Activated T-helper 17 cell treated with anti-CD3 and anti-CD28 coated beads, Interleukin-2, amount 50 U/mL, for 72 hours (primary cell): ENCODE measurements around the gene L3MBTL1. TPM values are rescaled to one million over a fixed set of nuclear protein-coding genes. Genes with fewer than 3 reads are reported as not detected.
A peak's percentile ranks its signal among the peaks of the same experiment; 100 is the strongest.

ENCODE experiments used
- ATAC-seq: fragments of 150-1000 bp; cut with Tn5 transposase; replicated peaks from 2 replicates; pipeline ENCODE4 v1.10.0; 2021; ENCODE audit warnings: mild to moderate bottlenecking, moderate library complexity
- H3K27ac Mint-ChIP-seq: one replicate; pipeline ENCODE4 v1.8.0; 2022; ENCODE audit warnings: mixed read lengths
- H3K27me3 Mint-ChIP-seq: one replicate; pipeline ENCODE4 v1.8.0; 2022; ENCODE audit warnings: mixed read lengths
- H3K36me3 Mint-ChIP-seq: one replicate; pipeline ENCODE4 v1.8.0; 2022; ENCODE audit warnings: low read depth, mild to moderate bottlenecking, mixed read lengths
- H3K4me1 Mint-ChIP-seq: one replicate; pipeline ENCODE4 v1.8.0; 2022; ENCODE audit warnings: mixed read lengths
- H3K4me3 Mint-ChIP-seq: one replicate; pipeline ENCODE4 v1.8.0; 2022; ENCODE audit warnings: mild to moderate bottlenecking, mixed read lengths
- H3K9me3 Mint-ChIP-seq: one replicate; pipeline ENCODE4 v1.8.0; 2022; ENCODE audit warnings: mixed read lengths
- total RNA-seq, 2 donors: library from RNA; stranded (reverse); gene quantifications; one replicate each; pipeline ENCODE4 v1.2.3, GENCODE V29; 2022

Gene L3MBTL1
- total RNA-seq, 2 donors from 2014 or later = 6.1 to 15.3 TPM

GRCh38 chr20:43515628-43516027, 8.1 kb downstream of the L3MBTL1 start:
- peak overlapping the region; percentile 95 for H3K4me3 Mint-ChIP-seq
- H3K9me3 Mint-ChIP-seq = no peaks in the 10 kb centered on the region
- H3K36me3 Mint-ChIP-seq = peaks cover 10% of the 10 kb centered on the region
- H3K27ac Mint-ChIP-seq = no peak overlapping the region
- no peaks in the 10 kb centered on the region for H3K4me1 Mint-ChIP-seq
- ATAC-seq = no peak
- no peaks in the 10 kb centered on the region for H3K27me3 Mint-ChIP-seq

GRCh38 chr20:43516251-43516824, 8.8 kb downstream of the L3MBTL1 start:
- Mint-ChIP-seq H3K27ac (no peak overlapping the region), H3K36me3 (peaks cover 10% of the 10 kb centered on the region), H3K9me3 (no peaks in the 10 kb centered on the region), H3K27me3 (peaks cover 2% of the 10 kb centered on the region), H3K4me3 (no peak overlapping the region), H3K4me1 (no peaks in the 10 kb centered on the region)
- no peak for ATAC-seq

- Mint-ChIP-seq H3K9me3 (peaks cover 7% of the 10 kb centered on the region), H3K27ac (no peak overlapping the region), H3K4me3 (no peak overlapping the region), H3K4me1 (no peaks in the 10 kb centered on the region), H3K36me3 (peaks cover 5% of the 10 kb centered on the region), H3K27me3 (peaks cover 10% of the 10 kb centered on the region)
- no peak for ATAC-seq
Observed at GRCh38 chr20:43520074-43520630, 12.7 kb downstream of the L3MBTL1 start.

GRCh38 chr20:43525021-43525420, 17.5 kb downstream of the L3MBTL1 start:
- peaks cover 7% of the 10 kb centered on the region for H3K9me3 Mint-ChIP-seq
- ATAC-seq = no peak
- H3K27me3 Mint-ChIP-seq = peaks cover 10% of the 10 kb centered on the region
- no peaks in the 10 kb centered on the region for H3K4me1 Mint-ChIP-seq
- H3K27ac Mint-ChIP-seq = no peak overlapping the region
- H3K4me3 Mint-ChIP-seq = no peak overlapping the region
- H3K36me3 Mint-ChIP-seq = no peaks in the 10 kb centered on the region

- H3K27ac Mint-ChIP-seq = no peak overlapping the region
- H3K4me3 Mint-ChIP-seq = no peak overlapping the region
- H3K9me3 Mint-ChIP-seq = peaks cover 7% of the 10 kb centered on the region
- H3K27me3 Mint-ChIP-seq = peaks cover 6% of the 10 kb centered on the region
- ATAC-seq = no peak
- no peaks in the 10 kb centered on the region for H3K36me3 Mint-ChIP-seq
- H3K4me1 Mint-ChIP-seq = no peaks in the 10 kb centered on the region
Observed at GRCh38 chr20:43528258-43528875, 20.9 kb downstream of the L3MBTL1 start.

- H3K4me3 Mint-ChIP-seq = no peak overlapping the region
- no peaks in the 10 kb centered on the region for H3K4me1 Mint-ChIP-seq
- H3K27me3 Mint-ChIP-seq = peaks cover 6% of the 10 kb centered on the region
- no peak for ATAC-seq
- H3K36me3 Mint-ChIP-seq = no peaks in the 10 kb centered on the region
- H3K9me3 Mint-ChIP-seq = peaks cover 7% of the 10 kb centered on the region
- peak overlapping the region; percentile 42 for H3K27ac Mint-ChIP-seq
Observed at GRCh38 chr20:43529051-43529450, 21.6 kb downstream of the L3MBTL1 start.

GRCh38 chr20:43529457-43530153, 22.1 kb downstream of the L3MBTL1 start:
- ATAC-seq = no peak
- Mint-ChIP-seq H3K27ac (peak overlapping the region; percentile 42), H3K36me3 (no peaks in the 10 kb centered on the region), H3K9me3 (peaks cover 4% of the 10 kb centered on the region), H3K4me1 (no peaks in the 10 kb centered on the region), H3K4me3 (no peak overlapping the region), H3K27me3 (peaks cover 4% of the 10 kb centered on the region)

GRCh38 chr20:43530321-43531090, 23.0 kb downstream of the L3MBTL1 start:
- Mint-ChIP-seq H3K27me3 (no peaks in the 10 kb centered on the region), H3K27ac (no peak overlapping the region), H3K4me1 (no peaks in the 10 kb centered on the region), H3K36me3 (peaks cover 1% of the 10 kb centered on the region), H3K4me3 (no peak overlapping the region), H3K9me3 (no peaks in the 10 kb centered on the region)
- no peak for ATAC-seq

GRCh38 chr20:43531091-43531443, 23.6 kb downstream of the L3MBTL1 start:
- no peak for ATAC-seq
- no peaks in the 10 kb centered on the region for H3K27me3 Mint-ChIP-seq
- no peaks in the 10 kb centered on the region for H3K9me3 Mint-ChIP-seq
- H3K4me1 Mint-ChIP-seq = no peaks in the 10 kb centered on the region
- no peak overlapping the region for H3K4me3 Mint-ChIP-seq
- H3K36me3 Mint-ChIP-seq = peaks cover 7% of the 10 kb centered on the region
- no peak overlapping the region for H3K27ac Mint-ChIP-seq

- Mint-ChIP-seq H3K36me3 (peaks cover 14% of the 10 kb centered on the region), H3K27ac (no peak overlapping the region), H3K4me3 (no peak overlapping the region), H3K9me3 (no peaks in the 10 kb centered on the region), H3K27me3 (no peaks in the 10 kb centered on the region), H3K4me1 (no peaks in the 10 kb centered on the region)
- no peak for ATAC-seq
Observed at GRCh38 chr20:43532416-43533055, 25.0 kb downstream of the L3MBTL1 start.

GRCh38 chr20:43533060-43533459, 25.6 kb downstream of the L3MBTL1 start:
- H3K36me3 Mint-ChIP-seq = peaks cover 14% of the 10 kb centered on the region
- no peak overlapping the region for H3K27ac Mint-ChIP-seq
- no peak for ATAC-seq
- H3K9me3 Mint-ChIP-seq = no peaks in the 10 kb centered on the region
- no peaks in the 10 kb centered on the region for H3K4me1 Mint-ChIP-seq
- no peak overlapping the region for H3K4me3 Mint-ChIP-seq
- H3K27me3 Mint-ChIP-seq = no peaks in the 10 kb centered on the region

GRCh38 chr20:43534016-43534415, 26.5 kb downstream of the L3MBTL1 start:
- no peak overlapping the region for H3K4me3 Mint-ChIP-seq
- H3K27ac Mint-ChIP-seq = no peak overlapping the region
- peaks cover 14% of the 10 kb centered on the region for H3K36me3 Mint-ChIP-seq
- no peaks in the 10 kb centered on the region for H3K9me3 Mint-ChIP-seq
- no peaks in the 10 kb centered on the region for H3K4me1 Mint-ChIP-seq
- ATAC-seq = no peak
- H3K27me3 Mint-ChIP-seq = no peaks in the 10 kb centered on the region

GRCh38 chr20:43534791-43535350, 27.4 kb downstream of the L3MBTL1 start:
- Mint-ChIP-seq H3K4me1 (no peaks in the 10 kb centered on the region), H3K36me3 (peaks cover 14% of the 10 kb centered on the region), H3K27ac (no peak overlapping the region), H3K27me3 (no peaks in the 10 kb centered on the region), H3K9me3 (no peaks in the 10 kb centered on the region), H3K4me3 (no peak overlapping the region)
- no peak for ATAC-seq
